Measurements from ENCODE around the gene PEA15.
A peak's percentile ranks its signal among the peaks of the same experiment; 100 is the strongest.

Gene PEA15

GRCh38 chr1:160197231-160197630, 8.0 kb upstream of the PEA15 start:
- DNase-seq (ENCODE audit: low read depth) = no peak
- H3K4me3 ChIP-seq (ENCODE audit: low read depth, low read length) = no peak overlapping the region
- TF ChIP-seq MYC (IDR thresholded peaks at IDR 0.05; ENCODE audit: low read depth, low read length) = no peak
- TF ChIP-seq, protein P1, sequence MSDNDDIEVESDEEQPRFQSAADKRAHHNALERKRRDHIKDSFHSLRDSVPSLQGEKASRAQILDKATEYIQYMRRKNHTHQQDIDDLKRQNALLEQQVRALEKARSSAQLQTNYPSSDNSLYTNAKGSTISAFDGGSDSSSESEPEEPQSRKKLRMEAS (IDR thresholded peaks at IDR 0.05; ENCODE audit: low read depth, low read length) = no peak
- no peak for TF ChIP-seq POLR2A (IDR thresholded peaks at IDR 0.05; ENCODE audit: extremely low read depth, insufficient read length)
- TF ChIP-seq, protein P2, sequence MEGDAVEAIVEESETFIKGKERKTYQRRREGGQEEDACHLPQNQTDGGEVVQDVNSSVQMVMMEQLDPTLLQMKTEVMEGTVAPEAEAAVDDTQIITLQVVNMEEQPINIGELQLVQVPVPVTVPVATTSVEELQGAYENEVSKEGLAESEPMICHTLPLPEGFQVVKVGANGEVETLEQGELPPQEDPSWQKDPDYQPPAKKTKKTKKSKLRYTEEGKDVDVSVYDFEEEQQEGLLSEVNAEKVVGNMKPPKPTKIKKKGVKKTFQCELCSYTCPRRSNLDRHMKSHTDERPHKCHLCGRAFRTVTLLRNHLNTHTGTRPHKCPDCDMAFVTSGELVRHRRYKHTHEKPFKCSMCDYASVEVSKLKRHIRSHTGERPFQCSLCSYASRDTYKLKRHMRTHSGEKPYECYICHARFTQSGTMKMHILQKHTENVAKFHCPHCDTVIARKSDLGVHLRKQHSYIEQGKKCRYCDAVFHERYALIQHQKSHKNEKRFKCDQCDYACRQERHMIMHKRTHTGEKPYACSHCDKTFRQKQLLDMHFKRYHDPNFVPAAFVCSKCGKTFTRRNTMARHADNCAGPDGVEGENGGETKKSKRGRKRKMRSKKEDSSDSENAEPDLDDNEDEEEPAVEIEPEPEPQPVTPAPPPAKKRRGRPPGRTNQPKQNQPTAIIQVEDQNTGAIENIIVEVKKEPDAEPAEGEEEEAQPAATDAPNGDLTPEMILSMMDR (IDR thresholded peaks at IDR 0.05; ENCODE audit: low read depth, low read length) = no peak

DNA sequence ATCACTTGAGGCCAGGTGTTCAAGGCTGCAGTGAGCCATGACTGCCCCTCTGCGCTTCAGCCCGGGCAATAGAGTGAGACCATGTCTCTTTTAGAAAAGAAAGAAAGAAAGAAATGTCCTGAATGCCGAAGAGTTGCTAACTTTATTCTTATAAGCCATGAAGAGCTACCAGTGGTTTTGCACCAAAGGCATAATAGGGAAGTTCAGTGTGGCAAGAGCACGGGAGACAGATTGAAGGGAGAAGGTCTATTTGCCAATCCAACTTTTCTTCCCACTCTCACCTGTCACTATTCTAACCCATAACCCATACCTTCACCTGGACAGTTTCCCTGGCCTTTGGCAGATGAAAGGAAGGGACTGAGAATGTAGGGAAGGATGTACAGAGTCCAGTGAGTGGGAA, 4.4 kb upstream of the PEA15 start:
- TF ChIP-seq, protein P2 (IDR thresholded peaks at IDR 0.05; ENCODE audit: low read depth, low read length) = no peak
- no peak for TF ChIP-seq POLR2A (IDR thresholded peaks at IDR 0.05; ENCODE audit: extremely low read depth, insufficient read length)
- TF ChIP-seq MYC (IDR thresholded peaks at IDR 0.05; ENCODE audit: low read depth, low read length) = no peak
- TF ChIP-seq, protein P1 (IDR thresholded peaks at IDR 0.05; ENCODE audit: low read depth, low read length) = no peak
- no peak for DNase-seq (ENCODE audit: low read depth)
- H3K4me3 ChIP-seq (ENCODE audit: low read depth, low read length) = no peak overlapping the region

- peak; percentile 88 for DNase-seq (ENCODE audit: low read depth)
- peak overlapping the region; percentile 56 for H3K4me3 ChIP-seq (ENCODE audit: low read depth, low read length)
- TF ChIP-seq POLR2A (IDR thresholded peaks at IDR 0.05; ENCODE audit: extremely low read depth, insufficient read length) = no peak
- TF ChIP-seq, protein P1 (IDR thresholded peaks at IDR 0.05; ENCODE audit: low read depth, low read length) = no peak
- TF ChIP-seq MYC (IDR thresholded peaks at IDR 0.05; ENCODE audit: low read depth, low read length) = no peak
- TF ChIP-seq, protein P2 (IDR thresholded peaks at IDR 0.05; ENCODE audit: low read depth, low read length) = no peak
Observed at GRCh38 chr1:160204526-160205241, 500 bp upstream of the PEA15 start.

- H3K4me3 ChIP-seq (ENCODE audit: low read depth, low read length) = peak overlapping the region; percentile 72
- DNase-seq (ENCODE audit: low read depth) = peak; percentile 13
- TF ChIP-seq POLR2A (IDR thresholded peaks at IDR 0.05; ENCODE audit: extremely low read depth, insufficient read length) (no peak), MYC (IDR thresholded peaks at IDR 0.05; ENCODE audit: low read depth, low read length) (0 out of 2 replicates have a peak, but pooled peaks have one; percentile 23)
- TF ChIP-seq, protein P1 (IDR thresholded peaks at IDR 0.05; ENCODE audit: low read depth, low read length) = peak; percentile 39; the same call in 1 of the 2 replicates
- TF ChIP-seq, protein P2 (IDR thresholded peaks at IDR 0.05; ENCODE audit: low read depth, low read length) = no peak
Observed at GRCh38 chr1:160206036-160206389, 829 bp downstream of the PEA15 start.

DNA sequence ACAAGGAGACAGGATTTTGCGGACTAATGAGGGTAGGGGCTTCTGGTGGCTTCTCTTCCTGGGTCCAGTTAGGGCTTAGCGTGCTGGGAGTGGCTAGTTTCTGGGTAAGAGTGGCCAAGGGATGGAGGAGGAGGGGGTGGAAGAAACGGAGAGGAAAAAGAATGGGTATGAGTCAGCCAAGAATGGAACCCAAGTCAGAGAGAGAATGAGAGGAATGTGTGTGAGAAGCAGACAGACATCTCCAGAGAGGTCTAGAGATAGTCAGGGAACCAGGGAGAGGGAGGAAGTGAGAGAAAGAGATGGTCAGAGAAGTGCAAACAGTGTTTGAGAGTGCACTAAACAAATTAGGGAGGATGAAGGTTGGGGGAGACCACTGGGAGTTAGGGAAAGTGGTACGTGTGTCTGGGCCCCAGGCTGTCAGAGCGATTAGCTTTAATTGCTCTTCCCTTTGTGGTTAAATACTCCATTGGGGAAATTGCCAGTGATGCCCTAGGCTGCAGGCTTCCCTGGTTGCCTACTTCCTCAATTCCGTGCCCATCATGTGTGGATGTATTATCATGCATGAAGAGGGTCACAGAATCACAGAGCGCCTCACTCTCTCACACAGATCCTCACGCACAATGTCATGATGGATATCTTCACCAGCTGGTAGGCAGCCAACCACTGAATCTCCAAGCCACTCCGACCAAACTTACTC, 1.4 kb downstream of the PEA15 start:
- TF ChIP-seq, protein P2 (IDR thresholded peaks at IDR 0.05; ENCODE audit: low read depth, low read length) = no peak
- TF ChIP-seq POLR2A (IDR thresholded peaks at IDR 0.05; ENCODE audit: extremely low read depth, insufficient read length) (no peak), MYC (IDR thresholded peaks at IDR 0.05; ENCODE audit: low read depth, low read length) (no peak)
- TF ChIP-seq, protein P1 (IDR thresholded peaks at IDR 0.05; ENCODE audit: low read depth, low read length) = no peak
- peak overlapping the region; percentile 72 for H3K4me3 ChIP-seq (ENCODE audit: low read depth, low read length)
- DNase-seq (ENCODE audit: low read depth) = peak; percentile 35
